ENCODE measurements around the gene IFI16. TPM values are rescaled to one million over a fixed set of nuclear protein-coding genes. Genes with fewer than 3 reads are reported as not detected.
"Not testable (repeated sequence)": the region's sequence is repeated elsewhere in the genome, so short reads cannot be mapped to it uniquely, and the experiment has no call there.

The IFI16 gene
- polyA plus RNA-seq, 1 experiment, result 179 TPM

DNA sequence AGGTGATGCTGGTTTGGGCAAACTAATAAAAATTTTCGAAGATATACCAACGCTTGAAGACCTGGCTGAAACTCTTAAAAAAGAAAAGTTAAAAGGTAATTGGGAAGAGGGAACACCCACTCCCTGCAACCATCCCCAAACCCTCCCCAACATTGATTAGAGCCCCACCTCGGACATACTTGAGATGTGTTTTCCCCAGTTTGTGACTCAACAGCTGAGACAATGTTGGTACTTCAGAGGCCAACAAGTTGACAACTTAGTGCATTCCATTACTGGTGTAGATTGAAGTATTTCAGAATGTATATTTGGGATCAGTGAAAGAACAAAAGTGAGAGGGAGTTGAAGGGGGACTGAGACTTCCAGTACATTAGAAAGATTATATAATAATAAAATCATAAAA, 5.1 kb downstream of the IFI16 start:
- Histone ChIP-seq H3K9me3 (ENCODE audit: control insufficient read depth, insufficient read depth, low read length) (no peaks in the 10 kb centered on the region), H3K27me3 (ENCODE audit: control insufficient read depth, insufficient read depth, low read length) (no peaks in the 10 kb centered on the region), H3K4me3 (ENCODE audit: low read depth, low read length) (no peak overlapping the region), H3K27ac (ENCODE audit: low read depth, low read length) (no peak overlapping the region)
- ChIA-PET CTCF (interaction anchor here (1.2 kb wide), 1 partner anchor 15 kb away, joined by 3 read pairs; no protein-coding TSS in a partner anchor), POLR2A (no interaction called here)
- no peak for DNase-seq (ENCODE audit: low read depth, low spot score)
- TF ChIP-seq, protein P1, sequence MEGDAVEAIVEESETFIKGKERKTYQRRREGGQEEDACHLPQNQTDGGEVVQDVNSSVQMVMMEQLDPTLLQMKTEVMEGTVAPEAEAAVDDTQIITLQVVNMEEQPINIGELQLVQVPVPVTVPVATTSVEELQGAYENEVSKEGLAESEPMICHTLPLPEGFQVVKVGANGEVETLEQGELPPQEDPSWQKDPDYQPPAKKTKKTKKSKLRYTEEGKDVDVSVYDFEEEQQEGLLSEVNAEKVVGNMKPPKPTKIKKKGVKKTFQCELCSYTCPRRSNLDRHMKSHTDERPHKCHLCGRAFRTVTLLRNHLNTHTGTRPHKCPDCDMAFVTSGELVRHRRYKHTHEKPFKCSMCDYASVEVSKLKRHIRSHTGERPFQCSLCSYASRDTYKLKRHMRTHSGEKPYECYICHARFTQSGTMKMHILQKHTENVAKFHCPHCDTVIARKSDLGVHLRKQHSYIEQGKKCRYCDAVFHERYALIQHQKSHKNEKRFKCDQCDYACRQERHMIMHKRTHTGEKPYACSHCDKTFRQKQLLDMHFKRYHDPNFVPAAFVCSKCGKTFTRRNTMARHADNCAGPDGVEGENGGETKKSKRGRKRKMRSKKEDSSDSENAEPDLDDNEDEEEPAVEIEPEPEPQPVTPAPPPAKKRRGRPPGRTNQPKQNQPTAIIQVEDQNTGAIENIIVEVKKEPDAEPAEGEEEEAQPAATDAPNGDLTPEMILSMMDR (IDR thresholded peaks at IDR 0.05; ENCODE audit: low read depth, low read length), result no peak

DNA sequence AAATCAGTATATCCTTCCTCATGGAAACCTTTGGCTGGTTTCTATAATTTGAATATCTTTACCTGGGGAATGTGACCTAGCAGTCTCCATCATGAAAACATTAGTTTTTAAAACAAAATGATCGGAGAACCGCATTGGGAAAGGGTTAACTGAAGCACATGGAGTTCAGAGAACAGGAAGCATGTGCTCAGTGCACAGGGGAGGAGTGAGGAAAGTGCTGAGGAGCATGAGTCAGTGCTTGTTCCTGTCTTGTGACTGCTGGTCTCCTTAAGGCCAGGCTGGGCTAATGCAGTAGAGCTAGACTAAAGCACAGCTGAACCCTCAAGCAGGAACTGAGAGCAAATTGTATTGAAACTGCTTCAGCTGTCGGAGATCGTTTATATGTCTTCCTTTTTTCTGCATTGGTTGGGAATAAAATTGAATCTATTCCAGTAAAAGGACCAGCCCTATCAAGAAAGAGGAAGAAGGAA, 5.8 kb downstream of the IFI16 start:
- Histone ChIP-seq H3K4me3 (ENCODE audit: low read depth, low read length) (peak overlapping the region; percentile 2; the same call in 1 of the 2 replicates), H3K27ac (ENCODE audit: low read depth, low read length) (peak overlapping the region; percentile 73), H3K9me3 (ENCODE audit: control insufficient read depth, insufficient read depth, low read length) (no peaks in the 10 kb centered on the region), H3K27me3 (ENCODE audit: control insufficient read depth, insufficient read depth, low read length) (no peaks in the 10 kb centered on the region)
- ChIA-PET POLR2A (interaction anchor here (1.2 kb wide), 1 partner anchor 16 kb away, joined by 3 read pairs; no protein-coding TSS in a partner anchor), CTCF (no interaction called here)
- DNase-seq (ENCODE audit: low read depth, low spot score), result peak; percentile 74
- TF ChIP-seq, protein P1 (IDR thresholded peaks at IDR 0.05; ENCODE audit: low read depth, low read length), result no peak

DNA sequence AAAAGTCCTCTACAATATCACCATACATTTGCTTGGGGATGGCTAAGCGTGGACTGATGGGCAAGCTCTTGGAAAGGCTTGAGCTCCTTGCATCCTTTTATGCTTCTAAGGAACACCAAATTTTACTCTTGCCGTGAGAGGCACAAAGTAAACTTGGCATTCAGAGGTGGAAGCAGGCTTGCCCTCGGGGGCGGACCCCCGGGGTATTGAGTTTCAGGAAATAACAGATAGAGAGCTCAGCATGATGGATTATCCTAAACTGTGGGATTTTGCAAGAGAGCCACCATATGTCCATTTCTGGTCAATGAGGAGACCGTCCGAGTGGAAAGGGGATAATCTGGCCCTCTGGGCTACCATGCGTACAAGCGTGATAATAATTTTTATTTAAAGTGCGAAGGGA, 14.0 kb downstream of the IFI16 start:
- H3K4me3 ChIP-seq (ENCODE audit: low read depth, low read length), result no peak overlapping the region
- no peak for DNase-seq (ENCODE audit: low read depth, low spot score)
- POLR2A ChIA-PET, result no interaction called here
- no peaks in the 10 kb centered on the region for H3K27me3 ChIP-seq (ENCODE audit: control insufficient read depth, insufficient read depth, low read length)
- H3K9me3 ChIP-seq (ENCODE audit: control insufficient read depth, insufficient read depth, low read length), result no peaks in the 10 kb centered on the region; the same call in 1 of the 2 replicates
- CTCF ChIA-PET, result no interaction called here
- no peak overlapping the region for H3K27ac ChIP-seq (ENCODE audit: low read depth, low read length)
- TF ChIP-seq, protein P1 (IDR thresholded peaks at IDR 0.05; ENCODE audit: low read depth, low read length), result no peak

DNA sequence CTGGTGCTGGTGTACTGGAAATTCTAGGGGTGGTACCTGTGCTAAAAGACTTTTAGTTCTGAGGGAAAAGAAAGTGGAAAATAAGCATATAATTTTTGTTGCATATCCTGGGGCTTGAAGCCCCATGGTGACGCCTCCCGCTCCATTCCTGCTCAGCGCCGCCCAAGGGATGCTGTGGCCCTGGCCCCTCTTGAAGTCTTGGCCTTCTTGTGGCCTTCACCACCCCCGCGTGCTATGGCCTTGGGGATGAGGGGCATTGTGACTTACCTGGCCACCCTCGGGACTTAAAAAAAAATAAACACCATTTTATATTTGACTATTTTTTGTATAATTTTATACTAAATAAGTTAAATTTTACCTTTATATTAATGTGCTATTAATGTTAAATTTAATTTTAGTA, 15.3 kb downstream of the IFI16 start:
- H3K27ac ChIP-seq (ENCODE audit: low read depth, low read length), result no peak overlapping the region
- no peak for DNase-seq (ENCODE audit: low read depth, low spot score)
- no peaks in the 10 kb centered on the region for H3K27me3 ChIP-seq (ENCODE audit: control insufficient read depth, insufficient read depth, low read length)
- no peak overlapping the region for H3K4me3 ChIP-seq (ENCODE audit: low read depth, low read length)
- POLR2A ChIA-PET, result no interaction called here
- CTCF ChIA-PET, result interaction anchor here (1.0 kb wide), 1 partner anchor 27 kb away, joined by 3 read pairs; no protein-coding TSS in a partner anchor
- TF ChIP-seq, protein P1 (IDR thresholded peaks at IDR 0.05; ENCODE audit: low read depth, low read length), result no peak
- H3K9me3 ChIP-seq (ENCODE audit: control insufficient read depth, insufficient read depth, low read length), result no peaks in the 10 kb centered on the region; the same call in 1 of the 2 replicates

DNA sequence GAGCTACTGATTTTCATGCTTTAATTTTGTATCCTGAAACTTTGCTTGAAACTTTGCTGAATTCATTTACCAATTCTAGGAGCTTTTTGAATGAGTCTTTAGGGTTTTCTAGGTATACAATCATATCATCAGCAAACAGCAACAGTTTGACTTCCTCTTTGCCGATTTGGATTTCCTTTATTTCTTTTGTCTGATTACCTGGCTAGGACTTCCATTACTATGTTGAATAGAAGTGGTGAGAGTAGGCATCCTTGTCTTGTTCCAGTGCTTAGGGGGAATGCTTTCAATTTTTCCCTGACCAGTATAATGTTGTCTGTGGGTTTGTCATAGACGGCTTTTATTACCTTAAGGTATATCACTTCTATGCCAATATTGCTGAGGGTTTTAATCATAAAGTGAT, 17.1 kb downstream of the IFI16 start:
- H3K9me3 ChIP-seq (ENCODE audit: control insufficient read depth, insufficient read depth, low read length); H3K27ac ChIP-seq (ENCODE audit: low read depth, low read length); H3K4me3 ChIP-seq (ENCODE audit: low read depth, low read length); DNase-seq (ENCODE audit: low read depth, low spot score); POLR2A ChIA-PET; H3K27me3 ChIP-seq (ENCODE audit: control insufficient read depth, insufficient read depth, low read length): not testable (repeated sequence)
- CTCF ChIA-PET, result interaction anchor here (0.6 kb wide), 1 partner anchor 823 kb away, joined by 3 read pairs; no protein-coding TSS in a partner anchor
